Measurements from ENCODE around the gene FLII. TPM values are rescaled to one million over a fixed set of nuclear protein-coding genes. Genes with fewer than 3 reads are reported as not detected.

Gene FLII
- total RNA-seq, 1 experiment from 2014 or later = 169 TPM

GRCh38 chr17:18262111-18262510 lies 3.6 kb upstream of the FLII start:
- ChIA-PET POLR2A (ENCODE audit: low non-redundant PET) (no interaction called here), CTCF (no interaction called here)
- H3K4me3 ChIP-seq (ENCODE audit: low read depth, low read length, poor library complexity, severe bottlenecking) = no peak overlapping the region
- H3K27me3 ChIP-seq (replicated peaks; ENCODE audit: insufficient read depth, low read depth, low read length, poor library complexity) = no peaks in the 10 kb centered on the region
- H3K9me3 ChIP-seq (ENCODE audit: low read depth, low read length, poor library complexity, severe bottlenecking) = no peaks in the 10 kb centered on the region
- peaks cover 4% of the 10 kb centered on the region for H3K4me1 ChIP-seq (ENCODE audit: insufficient read depth, low read length, poor library complexity, severe bottlenecking)
- DNase-seq (ENCODE audit: low spot score) = no peak
- intact Hi-C loops (cut with micrococcal nuclease; ENCODE audit: unreplicated experiment) = no loop called here
- peaks cover 18% of the 10 kb centered on the region for H3K36me3 ChIP-seq (ENCODE audit: insufficient read depth, low read length, poor library complexity, severe bottlenecking)
- no TSS peak for BruUV-seq (replicated peaks)
- H3K27ac ChIP-seq (ENCODE audit: low read depth, low read length, poor library complexity, severe bottlenecking) = no peak overlapping the region
- no peak for TF ChIP-seq EZH2 (IDR thresholded peaks at IDR 0.05; ENCODE audit: borderline replicate concordance, low read depth, low read length, poor library complexity, severe bottlenecking)
- TF ChIP-seq CTCF (conservative IDR thresholded peaks at IDR 0.05; ENCODE audit: low read depth, low read length) = no peak

GRCh38 chr17:18261659-18262058 lies 3.1 kb upstream of the FLII start:
- intact Hi-C loops (cut with micrococcal nuclease; ENCODE audit: unreplicated experiment) = no loop called here
- Histone ChIP-seq H3K27me3 (replicated peaks; ENCODE audit: insufficient read depth, low read depth, low read length, poor library complexity) (no peaks in the 10 kb centered on the region), H3K36me3 (ENCODE audit: insufficient read depth, low read length, poor library complexity, severe bottlenecking) (peaks cover 18% of the 10 kb centered on the region), H3K27ac (ENCODE audit: low read depth, low read length, poor library complexity, severe bottlenecking) (no peak overlapping the region), H3K4me1 (ENCODE audit: insufficient read depth, low read length, poor library complexity, severe bottlenecking) (peaks cover 4% of the 10 kb centered on the region), H3K4me3 (ENCODE audit: low read depth, low read length, poor library complexity, severe bottlenecking) (peak overlapping the region; percentile 62), H3K9me3 (ENCODE audit: low read depth, low read length, poor library complexity, severe bottlenecking) (no peaks in the 10 kb centered on the region)
- POLR2A ChIA-PET (ENCODE audit: low non-redundant PET) = no interaction called here
- TF ChIP-seq CTCF (conservative IDR thresholded peaks at IDR 0.05; ENCODE audit: low read depth, low read length) (no peak), EZH2 (IDR thresholded peaks at IDR 0.05; ENCODE audit: borderline replicate concordance, low read depth, low read length, poor library complexity, severe bottlenecking) (no peak)
- DNase-seq (ENCODE audit: low spot score) = no peak
- CTCF ChIA-PET = no interaction called here
- no TSS peak for BruUV-seq (replicated peaks)

- H3K27ac ChIP-seq (ENCODE audit: low read depth, low read length, poor library complexity, severe bottlenecking) = peak overlapping the region; percentile 81
- ChIA-PET POLR2A (ENCODE audit: low non-redundant PET) (no interaction called here), CTCF (no interaction called here)
- TF ChIP-seq CTCF (conservative IDR thresholded peaks at IDR 0.05; ENCODE audit: low read depth, low read length) (no peak), EZH2 (IDR thresholded peaks at IDR 0.05; ENCODE audit: borderline replicate concordance, low read depth, low read length, poor library complexity, severe bottlenecking) (no peak)
- H3K4me1 ChIP-seq (ENCODE audit: insufficient read depth, low read length, poor library complexity, severe bottlenecking) = peaks cover 4% of the 10 kb centered on the region
- H3K4me3 ChIP-seq (ENCODE audit: low read depth, low read length, poor library complexity, severe bottlenecking) = peak overlapping the region; percentile 62
- no TSS peak for BruUV-seq (replicated peaks)
- DNase-seq (ENCODE audit: low spot score) = no peak
- H3K9me3 ChIP-seq (ENCODE audit: low read depth, low read length, poor library complexity, severe bottlenecking) = no peaks in the 10 kb centered on the region
- H3K27me3 ChIP-seq (replicated peaks; ENCODE audit: insufficient read depth, low read depth, low read length, poor library complexity) = no peaks in the 10 kb centered on the region
- peaks cover 18% of the 10 kb centered on the region for H3K36me3 ChIP-seq (ENCODE audit: insufficient read depth, low read length, poor library complexity, severe bottlenecking)
- intact Hi-C loops (cut with micrococcal nuclease; ENCODE audit: unreplicated experiment) = no loop called here
Measured at GRCh38 chr17:18261146-18261515, 2.6 kb upstream of the FLII start.

All from A673 (cell line).